ENCODE data around the gene TTI1.

Gene TTI1

DNA sequence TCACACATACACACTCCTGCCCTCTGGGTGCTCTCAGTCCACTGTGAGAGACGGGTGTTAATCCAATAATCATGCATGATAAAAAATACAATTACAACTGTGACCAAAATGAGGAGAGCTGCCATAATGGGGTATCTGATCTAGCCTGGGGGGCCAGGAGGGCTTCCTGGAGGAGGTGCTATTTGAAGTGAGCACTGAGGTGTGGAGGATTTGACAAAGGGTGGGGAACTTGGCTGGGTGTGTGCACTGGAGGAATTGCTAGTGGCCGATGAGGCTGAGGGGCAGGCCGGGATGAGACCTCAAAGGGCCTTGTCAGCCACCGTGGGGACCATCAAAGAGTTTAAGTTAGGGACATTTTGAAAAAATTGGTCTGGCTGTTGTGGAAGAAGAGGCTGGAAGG is 95.6 kb downstream of the TTI1 start:
- DNase-seq (ENCODE audit: low read depth): no peak

DNA sequence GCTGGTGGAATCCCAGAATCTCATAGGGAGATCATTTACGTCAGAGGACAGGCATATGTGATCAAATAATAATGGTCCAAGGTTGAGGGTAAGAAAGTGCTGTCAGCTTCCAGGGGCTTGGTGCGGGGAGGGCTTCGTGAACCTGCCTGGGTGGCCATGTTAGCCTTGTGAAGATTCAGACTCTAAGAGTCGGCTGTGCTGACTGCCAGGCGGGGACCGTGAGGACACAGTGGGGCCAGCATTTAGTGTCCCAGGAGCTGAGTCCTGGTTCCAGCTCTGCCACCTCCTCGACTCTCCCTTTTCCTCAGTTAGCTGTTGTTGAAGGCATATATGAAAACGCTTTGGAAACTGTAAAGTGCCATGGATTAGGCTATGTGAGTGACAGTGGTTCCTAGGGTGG is 96.8 kb downstream of the TTI1 start:
- DNase-seq (ENCODE audit: low read depth): no peak

DNA sequence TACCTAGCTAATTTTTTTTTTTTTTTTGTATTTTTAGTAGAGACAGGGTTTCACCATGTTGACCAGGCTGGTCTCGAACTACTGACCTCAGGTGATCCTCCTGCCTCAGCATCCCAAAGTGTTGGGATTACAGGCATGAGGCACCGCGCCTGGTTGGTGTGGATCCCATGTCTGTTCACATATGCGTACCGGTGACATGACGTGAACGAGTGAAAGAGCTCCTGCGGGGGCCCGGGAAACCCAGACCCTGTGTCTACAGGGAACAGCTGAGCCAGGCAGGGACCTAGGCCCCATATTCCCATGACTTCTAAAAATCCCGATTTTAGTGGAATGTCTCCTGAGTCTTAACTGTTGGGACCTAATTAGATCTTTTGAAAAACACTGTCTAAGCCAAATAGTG is 97.2 kb downstream of the TTI1 start:
- DNase-seq (ENCODE audit: low read depth): no peak

- no peak for DNase-seq (ENCODE audit: low read depth)
Observed at GRCh38 chr20:37935435-37935834, 97.8 kb downstream of the TTI1 start.

DNA sequence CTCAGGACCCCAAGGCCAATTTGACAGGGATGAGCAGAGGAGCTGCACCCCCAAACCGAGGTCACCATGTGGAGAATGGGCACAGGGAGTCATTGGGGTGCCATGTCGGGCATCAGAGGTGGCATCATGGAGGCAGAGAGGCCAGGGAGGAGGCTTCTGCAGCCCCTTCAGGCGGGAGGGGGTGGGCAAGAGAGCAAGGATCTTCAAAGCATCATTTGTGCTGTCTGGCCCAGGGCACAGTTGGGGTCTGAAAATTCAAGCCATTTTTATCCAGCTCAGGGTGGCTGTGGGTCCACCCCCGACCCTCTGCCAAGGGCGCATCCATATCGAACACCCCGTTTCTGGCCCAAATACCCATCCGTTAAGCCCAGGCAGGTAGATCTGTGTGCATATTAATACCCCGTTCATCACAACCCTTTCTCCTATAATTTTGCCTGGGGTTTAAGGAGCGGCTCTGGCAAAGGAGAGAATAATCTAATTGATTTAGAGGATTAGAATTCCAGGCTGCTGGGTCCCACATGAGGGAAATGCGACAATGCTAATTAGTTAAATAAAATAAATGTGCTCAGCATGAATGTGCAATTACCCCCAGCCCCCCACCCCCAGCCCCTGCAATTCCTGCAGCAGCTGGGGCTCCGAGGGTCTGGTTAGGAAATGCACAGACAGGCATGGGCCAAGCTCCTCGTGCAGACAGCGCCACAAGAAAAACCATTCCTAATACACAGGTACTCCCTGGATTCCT is 98.5 kb downstream of the TTI1 start:
- DNase-seq (ENCODE audit: low read depth): no peak

DNA sequence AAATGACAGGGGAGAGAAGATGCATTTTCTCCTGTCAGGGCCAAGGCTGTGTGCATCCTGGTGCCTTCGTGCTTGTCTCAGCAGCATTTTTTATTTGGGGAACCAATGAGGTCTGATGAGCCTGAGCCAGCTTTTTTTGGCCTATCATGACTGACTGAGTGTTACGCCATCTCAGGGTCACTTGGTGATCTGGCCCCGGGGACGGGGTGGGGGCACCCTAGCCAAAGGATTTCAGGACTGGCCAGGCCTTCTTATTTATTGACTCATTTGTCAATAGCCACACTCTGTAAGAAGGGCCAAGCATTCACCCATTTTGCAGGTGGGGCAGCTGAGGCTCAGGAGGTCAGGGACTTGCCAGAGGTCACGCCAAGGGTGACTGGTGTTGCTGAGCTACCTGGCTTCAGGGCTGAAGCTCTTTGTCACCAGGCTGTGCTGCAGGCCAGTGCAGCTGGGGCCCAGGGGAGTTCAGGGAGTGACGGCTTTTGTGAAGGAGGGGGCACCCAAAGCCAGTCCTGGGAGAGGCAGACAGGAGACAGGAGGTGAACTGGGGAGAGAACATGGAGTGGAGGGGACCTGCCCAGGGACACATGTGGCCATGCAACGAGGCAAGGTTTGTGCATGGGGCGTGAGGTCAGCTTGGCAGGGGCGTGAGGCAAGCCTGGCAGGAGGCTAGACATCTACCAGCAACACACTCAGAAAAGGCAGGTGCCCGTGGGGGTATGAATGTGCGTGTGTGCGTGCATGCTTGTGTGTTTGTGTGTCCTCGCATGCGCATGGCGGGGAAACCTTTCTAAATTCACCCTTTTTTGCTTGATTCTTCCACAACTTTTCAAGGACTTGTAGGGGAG is 99.2 kb downstream of the TTI1 start:
- DNase-seq (ENCODE audit: low read depth): no peak
